NCI-H187 (cell line): Measurements from ENCODE around the gene CFHR1.
"Not testable (repeated sequence)": the region's sequence is repeated elsewhere in the genome, so short reads cannot be mapped to it uniquely, and the experiment has no call there.

Experiments used
- DNase-seq, 2 experiments: peaks; one replicate each; lab custom pipeline; 2025; lab: John Stamatoyannopoulos, UW

CFHR1 gene

DNA sequence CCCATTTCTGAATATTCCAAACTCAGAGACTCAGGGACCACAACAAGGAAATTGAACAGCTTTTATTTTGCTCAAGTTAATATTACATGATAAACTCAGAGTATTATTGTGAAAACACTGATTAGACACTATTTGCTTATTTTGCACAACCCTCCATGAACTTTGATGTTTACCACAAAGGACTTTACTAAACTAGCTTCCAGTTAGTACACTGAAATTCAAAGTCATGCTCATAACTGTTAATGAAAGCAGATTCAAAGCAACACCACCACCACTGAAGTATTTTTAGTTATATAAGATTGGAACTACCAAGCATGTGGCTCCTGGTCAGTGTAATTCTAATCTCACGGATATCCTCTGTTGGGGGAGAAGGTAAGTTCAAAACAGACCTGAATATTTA is at the start of gene CFHR1:
Gene CFHR1, plus strand, starts transcription at position 201 of the 400 bp plus-strand sequence. Its CDS starts 114 bp downstream, at position 315.
- DNase-seq, result not testable (repeated sequence)

DNA sequence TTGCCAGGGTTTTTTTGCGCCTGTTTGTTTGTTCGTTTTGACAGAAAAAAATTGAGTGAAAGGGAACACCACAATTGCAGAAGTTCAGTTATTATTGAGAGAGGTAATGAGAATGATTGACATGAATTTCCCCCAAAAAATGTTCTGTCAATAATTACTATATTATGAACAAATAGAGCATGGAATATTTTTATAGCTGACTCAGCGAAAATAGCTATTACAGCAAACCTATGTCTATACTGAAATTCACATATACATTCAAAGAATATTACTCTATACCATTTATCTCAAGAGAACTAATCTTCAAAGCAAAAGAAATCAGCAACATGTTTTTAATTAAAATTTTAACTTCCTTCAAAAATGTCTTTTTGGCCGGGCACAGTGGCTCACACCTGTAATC is 49.7 kb upstream of the CFHR1 start:
- not testable (repeated sequence) for DNase-seq

DNA sequence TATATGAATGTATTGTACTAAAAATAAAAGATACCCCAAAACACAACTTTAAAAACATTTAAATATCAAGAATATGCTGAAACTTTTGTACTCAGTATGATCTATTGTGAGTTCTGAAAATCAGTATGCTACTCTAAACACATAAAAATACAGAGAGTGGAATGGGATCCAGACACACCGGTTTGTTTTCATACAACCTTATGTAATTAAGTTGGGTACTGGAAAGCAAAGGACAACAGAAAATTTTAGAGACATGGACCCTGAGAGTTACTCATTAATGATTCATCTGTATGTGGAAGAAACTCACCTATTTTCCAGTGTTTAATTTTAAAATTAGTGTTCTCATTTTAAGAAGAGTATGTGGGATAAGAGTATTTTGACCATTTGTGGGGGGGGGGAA is 45.8 kb upstream of the CFHR1 start:
- DNase-seq, result no peak

DNA sequence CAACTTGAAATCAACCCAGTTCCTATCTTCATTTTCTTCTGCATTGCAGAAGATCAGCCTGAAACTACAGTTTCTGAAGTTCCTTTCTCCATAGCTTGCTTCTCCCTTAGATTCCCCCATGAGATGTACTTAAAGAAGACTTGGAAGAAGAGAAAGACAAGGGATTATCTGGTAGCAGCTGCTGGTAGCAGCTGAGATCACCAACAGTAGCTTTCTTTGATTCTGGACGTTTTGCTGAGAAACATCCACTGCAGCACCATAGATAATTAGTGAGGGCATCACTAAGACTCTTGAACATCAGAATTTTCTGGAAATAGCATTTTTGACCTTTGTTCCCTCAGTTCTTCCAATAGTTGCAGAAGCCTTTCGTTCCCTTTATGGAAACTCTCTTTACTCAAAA is 45.4 kb upstream of the CFHR1 start:
- DNase-seq, result no peak

DNA sequence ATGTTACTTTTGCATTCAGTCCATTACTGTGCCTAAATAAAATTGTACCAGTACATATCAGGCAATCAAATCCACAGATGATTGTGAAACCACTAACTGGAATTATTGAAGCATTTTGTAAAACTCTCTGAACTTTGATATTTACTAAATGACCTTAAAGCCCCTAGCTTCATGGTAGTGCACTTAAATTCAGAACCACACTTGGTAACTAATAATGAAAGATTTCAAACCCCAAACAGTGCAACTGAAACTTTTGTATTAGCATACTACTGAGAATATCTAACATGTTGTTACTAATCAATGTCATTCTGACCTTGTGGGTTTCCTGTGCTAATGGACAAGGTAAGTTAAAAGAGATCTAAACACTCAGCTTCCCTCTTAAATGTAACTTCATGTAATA is 44.9 kb upstream of the CFHR1 start, which contains the start of gene CFHR3:
Gene CFHR3, plus strand, starts transcription at position 238 of the 400 bp plus-strand sequence. Its CDS starts 47 bp downstream, at position 285.
- no peak for DNase-seq

DNA sequence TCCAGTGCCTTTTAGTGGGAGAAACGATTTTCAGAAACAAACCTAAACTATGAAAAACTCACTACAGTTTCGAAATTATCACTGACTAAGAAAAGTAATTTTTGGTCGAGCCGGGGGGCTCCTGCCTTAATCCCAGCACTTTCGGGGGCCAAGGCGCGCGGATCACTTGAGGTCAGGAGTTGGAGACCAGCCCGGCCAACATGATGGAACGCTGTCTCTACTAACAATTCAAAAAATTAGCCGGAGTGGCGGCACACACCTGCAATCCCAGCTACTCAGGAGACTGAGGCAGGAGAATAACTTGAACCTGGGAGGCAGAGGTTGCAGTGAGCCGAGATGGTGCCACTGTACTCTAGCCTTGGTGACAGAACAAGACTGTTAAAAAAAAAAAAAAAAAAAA is 41.9 kb upstream of the CFHR1 start:
- no peak for DNase-seq

DNA sequence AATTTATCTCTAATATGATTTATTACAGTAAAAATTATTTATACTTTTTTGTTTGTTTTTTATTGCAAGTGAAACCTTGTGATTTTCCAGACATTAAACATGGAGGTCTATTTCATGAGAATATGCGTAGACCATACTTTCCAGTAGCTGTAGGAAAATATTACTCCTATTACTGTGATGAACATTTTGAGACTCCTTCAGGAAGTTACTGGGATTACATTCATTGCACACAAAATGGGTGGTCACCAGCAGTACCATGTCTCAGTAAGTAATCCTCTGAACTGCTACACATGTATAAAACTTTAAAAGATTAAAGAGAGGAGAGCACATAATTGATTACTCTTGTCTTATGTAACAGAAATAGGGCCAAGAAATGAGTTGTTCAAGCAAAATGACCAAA is 40.4 kb upstream of the CFHR1 start:
- no peak for DNase-seq

DNA sequence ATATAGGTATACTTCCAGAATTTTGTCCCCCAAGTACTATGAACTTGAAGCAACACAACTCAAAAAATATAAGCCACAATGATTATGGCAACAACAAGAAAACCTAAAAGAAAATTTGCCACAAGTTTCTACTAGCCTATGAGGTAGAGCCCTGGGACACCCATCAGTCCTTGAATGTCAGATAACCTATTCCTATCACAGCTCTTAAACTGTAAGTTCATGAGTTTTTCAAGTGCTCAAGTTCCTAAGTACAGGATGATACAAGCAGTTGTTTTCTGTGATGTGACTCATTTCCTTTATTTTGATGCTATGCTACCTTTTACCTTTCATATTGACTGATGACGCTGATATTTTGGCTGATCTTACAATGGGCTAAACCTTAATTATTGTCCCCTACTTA is 28.3 kb upstream of the CFHR1 start:
- DNase-seq, result not testable (repeated sequence)

DNA sequence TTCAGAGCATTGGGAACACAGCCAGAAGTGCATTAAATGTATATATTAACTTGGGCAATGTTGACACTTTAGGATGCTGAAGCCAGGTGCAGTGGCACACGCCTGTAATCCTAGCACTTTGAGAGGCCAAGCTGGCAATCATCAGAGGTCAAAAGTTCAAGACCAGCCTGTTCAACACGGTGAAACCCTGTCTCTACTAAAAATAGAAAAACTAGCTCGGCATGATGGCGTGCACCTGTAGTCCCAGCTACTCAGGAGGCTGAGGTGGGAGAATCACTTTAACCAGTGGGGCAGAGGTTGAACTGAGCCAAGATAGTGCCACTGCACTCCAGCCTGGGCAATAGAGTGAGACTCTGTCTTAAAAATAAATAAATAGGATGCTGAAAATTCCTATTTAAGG is 25.4 kb upstream of the CFHR1 start:
- DNase-seq, result peak; percentile 15 to 62

DNA sequence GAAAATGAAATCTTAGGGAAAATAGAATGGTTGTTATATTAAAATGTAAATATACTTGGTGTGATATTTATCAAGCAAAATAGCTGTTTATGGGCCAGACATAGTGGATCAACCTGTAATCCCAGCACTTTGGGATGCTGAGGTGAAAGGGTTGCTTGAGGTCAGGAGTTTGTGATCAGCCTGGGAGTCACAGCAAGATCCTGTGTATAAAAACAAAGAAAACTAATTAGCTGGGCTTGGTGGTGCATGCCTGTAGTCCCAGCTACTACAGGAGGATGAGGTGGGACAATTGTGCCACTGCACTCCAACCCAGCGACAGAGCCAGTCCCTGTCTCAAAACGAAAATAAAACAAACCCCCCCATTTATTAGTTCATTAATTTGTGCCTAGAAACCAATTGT is 21.6 kb upstream of the CFHR1 start:
- DNase-seq, result no peak

DNA sequence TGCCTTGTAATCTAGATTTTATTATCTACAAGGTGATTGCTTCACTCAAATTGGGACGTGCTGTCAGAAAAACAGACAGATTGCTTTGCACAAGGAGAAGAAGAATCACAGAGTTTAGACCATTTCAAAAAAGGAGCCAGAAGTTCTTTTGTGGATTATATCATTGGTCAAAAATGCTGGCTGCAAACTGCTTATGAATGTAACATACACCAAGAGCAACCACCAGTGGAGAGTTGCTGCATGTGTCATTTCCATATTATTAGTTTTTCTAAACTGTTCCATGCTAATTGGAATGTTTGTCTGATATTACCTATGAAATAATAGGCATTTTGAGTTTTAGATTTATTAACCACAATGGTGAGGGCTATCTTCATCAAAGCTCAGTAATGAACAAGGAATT is 17.6 kb upstream of the CFHR1 start:
- not testable (repeated sequence) for DNase-seq

DNA sequence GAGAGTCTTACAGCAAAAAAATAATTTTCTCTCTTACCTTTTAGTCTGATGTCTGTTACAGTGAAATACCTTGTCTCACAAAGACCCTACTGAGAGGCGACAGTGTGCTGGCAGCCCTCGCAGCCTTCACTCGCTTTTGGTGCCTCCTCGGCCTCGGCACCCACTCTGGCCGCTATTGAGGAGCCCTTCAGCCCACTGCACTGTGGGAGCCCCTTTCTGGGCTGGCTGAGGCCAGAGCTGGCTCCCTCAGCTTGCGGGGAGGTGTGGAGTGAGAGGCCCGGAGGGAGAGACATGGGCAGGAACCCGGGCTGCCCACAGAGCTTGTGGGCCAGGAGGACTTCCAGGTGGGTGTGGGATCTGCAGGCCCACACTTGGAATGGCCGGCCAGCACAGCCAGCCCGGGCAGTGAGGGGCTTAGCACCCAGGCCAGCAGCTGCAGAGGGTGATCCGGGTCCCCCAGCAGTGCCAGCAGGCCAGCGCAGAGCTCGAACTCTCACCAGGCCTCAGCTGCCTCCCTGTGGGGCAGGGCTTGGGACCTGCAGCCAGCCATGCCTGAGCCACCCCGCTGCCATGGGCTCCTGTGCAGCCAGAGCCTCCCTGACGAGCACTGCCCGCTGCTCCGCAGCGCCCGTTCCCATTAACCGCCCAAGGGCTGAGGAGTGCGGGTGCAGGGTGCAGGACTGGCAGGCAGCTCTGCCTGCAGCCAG is 10.8 kb upstream of the CFHR1 start:
- DNase-seq, result no peak

DNA sequence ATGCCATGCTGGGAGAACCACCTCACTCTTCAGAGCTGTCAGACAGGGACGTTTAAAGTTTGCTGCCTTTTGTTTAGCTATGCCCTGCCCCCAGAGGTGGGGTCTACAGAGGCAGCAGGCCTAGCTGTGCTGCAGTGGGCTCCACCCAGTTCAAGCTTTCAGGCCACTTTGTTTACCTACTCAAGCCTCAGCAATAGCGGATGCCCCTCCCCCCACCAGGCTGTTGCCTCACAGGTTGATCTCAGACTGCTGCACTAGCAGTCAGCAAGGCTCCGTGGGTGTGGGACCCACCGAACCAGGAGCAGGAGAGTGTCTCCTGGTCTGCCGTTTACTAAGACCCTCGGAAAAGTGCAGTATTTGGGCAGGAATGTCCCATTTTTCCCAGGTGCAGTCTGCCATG is 2.1 kb upstream of the CFHR1 start:
- DNase-seq, result not testable (repeated sequence)

DNA sequence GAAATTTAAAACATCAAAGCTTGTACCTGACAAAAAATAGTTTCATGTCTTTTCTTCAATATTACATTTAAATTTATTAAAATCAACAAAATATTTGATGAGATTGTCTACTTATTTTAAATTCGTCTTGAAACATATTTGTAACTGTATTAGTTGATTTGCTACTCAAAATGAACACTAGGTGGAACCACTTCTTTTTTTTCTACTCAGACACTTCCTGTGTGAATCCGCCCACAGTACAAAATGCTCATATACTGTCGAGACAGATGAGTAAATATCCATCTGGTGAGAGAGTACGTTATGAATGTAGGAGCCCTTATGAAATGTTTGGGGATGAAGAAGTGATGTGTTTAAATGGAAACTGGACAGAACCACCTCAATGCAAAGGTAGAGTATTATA is 8.3 kb downstream of the CFHR1 start:
- DNase-seq, result not testable (repeated sequence)

DNA sequence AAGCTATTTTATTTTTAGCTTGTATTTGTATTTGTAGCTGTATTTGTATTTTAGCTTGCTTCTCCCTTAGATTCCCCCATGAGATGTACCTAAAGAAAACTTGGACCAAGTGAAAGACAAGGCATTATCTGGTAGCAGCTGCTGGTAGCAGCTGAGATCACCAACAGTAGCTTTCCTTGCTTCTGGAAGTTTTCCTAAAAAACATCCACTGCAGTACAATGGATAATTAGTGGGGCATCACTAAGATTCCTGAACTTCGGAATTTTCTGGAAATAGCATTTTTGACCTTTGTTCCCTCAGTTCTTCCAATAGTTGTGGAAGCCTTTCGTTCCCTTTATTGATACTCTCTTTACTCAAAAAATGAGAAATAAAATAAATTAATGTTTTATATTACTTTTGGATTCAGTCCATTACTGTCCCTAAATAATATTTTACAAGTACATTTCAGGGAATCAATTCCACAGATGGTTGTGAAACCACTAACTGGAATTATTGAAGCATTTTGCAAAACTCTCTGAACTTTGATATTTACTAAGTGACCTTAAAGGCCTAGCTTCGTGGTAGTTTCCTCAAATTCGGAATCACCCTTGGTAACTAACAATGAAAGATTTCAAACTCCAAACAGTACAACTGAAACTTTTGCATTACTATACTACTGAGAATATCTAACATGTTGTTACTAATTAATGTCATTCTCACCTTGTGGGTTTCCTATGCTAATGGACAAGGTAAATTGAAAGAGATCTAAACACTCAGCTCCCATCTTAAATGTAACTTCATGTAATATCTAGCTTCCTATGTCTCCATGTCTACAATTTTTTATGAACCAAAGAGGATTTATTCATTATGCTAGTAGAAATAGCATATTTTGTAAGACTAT is 30.3 kb downstream of the CFHR1 start:
- DNase-seq, result not testable (repeated sequence)

DNA sequence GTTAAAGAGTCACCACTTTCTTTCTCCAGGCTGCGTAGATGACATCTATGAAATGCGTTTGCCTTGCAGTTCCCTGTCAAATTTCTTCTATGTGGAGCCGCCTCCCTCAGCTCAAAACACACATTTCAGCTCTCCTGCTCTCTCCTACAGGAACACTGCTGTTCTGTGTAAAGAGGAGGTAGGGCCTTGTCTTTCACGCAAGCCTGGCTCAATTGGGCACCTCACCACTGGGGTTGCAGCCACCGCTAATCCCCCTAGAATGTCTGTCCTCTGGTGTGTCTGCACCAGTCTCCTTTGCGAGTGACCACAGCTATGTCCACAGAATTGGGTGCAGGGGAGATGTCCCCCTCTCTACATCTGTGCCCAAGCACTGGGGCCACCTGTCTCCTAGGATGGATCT is 36.5 kb downstream of the CFHR1 start:
- DNase-seq, result no peak

DNA sequence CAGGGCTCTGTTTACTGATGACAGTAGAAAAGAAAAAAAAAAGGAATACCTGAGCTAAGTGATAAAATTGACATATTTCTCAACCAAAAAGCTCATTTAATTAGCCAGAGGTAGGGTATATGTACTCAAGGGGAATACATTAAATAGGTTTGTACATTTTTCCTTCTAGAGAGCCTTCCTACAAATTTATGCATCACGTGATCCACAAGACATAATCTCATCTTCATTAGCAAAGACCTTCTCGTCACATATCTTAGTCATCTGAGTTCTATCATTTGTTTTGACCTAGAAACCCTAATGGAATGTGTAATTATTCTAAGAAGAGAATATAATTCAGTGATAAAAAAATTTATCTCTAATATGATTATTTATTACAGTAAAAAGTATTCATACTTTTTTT is 37.7 kb downstream of the CFHR1 start:
- no peak for DNase-seq

DNA sequence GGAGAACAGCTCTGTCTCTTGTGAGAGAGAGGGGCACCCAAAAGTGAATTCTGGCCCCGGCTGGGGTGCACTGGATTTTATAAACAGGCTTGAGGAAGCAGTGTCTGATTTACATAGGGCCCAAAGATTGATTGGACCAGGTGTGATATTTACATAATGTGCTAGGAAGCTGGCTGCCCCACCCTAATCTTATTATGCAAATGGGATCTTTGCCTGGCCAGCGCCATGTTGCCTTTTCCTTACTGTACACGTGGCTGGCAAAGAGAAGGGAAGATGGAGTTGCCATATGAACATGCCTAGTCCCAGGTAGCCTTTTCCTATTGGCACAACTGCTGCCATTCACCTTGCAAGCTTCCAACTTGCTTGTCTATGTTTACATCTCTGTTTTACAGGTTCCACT is 39.3 kb downstream of the CFHR1 start:
- DNase-seq, result no peak

DNA sequence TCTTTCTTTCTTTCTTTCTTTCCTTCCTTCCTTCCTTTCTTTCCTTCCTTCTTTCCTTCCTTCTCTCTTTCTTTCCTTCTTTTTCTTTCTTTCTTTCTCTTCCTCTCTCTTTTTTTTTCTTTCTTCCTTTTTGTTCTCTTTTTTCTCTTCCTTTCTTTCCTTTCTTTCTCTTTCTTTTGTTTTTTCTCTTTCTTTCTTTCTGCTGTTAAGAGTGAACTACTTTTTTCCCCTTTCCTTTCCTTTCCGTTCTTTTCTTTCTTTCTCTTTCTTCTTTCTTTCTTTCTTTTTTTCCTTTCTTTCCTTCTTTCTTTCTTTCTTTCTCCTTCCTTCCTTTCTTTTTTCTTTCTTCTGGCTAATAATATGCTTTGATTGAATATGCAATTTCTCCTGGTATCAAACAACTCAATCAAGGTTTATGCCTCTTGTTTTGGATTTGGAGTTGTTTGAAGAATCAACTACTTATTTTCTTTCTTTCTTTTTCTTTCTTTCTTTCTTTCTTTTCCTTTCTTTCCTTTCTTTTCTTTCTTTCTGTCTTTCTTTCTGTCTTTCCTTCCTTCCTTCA is 40.9 kb downstream of the CFHR1 start:
- DNase-seq, result no peak

DNA sequence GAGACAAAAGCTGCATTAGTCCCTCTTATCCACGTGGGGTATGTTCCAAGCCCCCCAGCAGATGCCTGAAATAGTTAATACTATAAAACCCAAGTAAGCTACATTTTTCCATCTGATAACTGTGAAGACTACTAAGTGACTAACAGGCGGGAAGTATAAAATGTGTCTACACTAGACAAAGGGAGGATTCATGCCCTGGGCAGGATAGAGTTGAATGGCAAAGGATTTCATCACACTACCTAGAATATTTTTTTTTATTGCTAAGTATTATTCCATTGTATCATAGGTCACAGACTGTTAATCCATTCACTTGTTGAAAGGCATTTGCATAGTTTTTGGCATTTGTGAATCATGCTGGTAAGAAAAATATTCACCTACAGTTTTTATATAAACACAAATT is 41.9 kb downstream of the CFHR1 start:
- DNase-seq, result no peak

DNA sequence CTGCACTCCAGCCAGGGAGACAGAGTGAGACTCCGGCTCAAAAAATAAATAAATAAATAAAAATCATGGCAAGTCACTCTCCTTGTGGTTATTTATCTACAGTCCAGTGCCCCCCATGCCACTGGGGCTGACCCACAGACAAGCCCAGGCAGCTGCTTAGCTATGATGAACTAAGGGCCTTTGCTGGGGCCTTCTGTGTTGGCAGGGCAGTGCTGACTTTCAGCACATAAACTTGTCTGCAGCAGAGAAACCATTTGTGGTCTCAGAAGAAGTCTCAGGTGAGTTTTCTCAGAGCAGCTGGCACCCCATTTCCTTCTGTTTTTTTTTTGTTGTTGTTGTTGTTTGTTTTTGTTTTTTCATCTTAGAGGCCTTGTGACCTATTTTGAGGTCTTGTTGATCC is 47.4 kb downstream of the CFHR1 start:
- no peak for DNase-seq

DNA sequence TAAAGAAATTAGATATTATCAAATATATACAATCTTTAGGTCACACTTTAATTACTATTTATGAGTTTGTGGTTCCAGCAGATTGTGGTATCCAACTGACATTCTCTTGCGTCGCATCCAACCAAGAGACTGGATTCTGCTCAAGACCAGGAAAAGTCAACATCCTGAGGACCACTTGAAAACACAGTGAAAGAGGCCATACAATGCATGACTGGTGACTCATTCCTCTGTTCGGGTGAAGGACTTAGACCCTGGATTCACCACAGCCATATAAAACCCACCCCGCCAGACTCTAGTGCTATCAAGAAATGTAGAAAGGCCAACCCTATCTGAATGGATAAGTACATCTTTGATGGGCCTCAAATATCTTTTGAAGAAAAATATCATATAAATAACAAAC is 53.9 kb downstream of the CFHR1 start:
- peak; percentile 74 to 75 for DNase-seq

DNA sequence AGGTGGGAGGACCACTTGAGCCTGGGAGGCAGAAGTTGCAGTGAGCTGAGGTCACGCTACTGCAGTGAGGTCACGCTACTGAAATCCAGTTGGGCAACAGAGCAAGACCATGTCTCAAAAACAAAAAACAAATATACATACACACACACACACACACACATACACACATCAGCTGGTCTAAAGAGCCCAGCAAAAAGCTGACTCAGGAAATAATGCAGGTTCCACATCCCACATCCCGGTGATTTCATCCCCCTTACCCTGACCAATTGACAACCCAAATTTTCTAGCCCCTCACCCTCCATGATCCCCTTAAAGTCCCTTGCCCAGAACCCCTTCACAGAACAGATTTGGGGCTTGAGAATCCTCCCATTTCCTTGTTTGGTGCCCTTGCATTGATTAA is 56.4 kb downstream of the CFHR1 start:
- DNase-seq, result no peak
